ENCODE measurements around the gene CYP4V2. TPM values are rescaled to one million over a fixed set of nuclear protein-coding genes. Genes with fewer than 3 reads are reported as not detected.

CYP4V2 gene
- total and polyA plus RNA-seq, 2 experiments from 2014 or later = 1.5 to 3.1 TPM

DNA sequence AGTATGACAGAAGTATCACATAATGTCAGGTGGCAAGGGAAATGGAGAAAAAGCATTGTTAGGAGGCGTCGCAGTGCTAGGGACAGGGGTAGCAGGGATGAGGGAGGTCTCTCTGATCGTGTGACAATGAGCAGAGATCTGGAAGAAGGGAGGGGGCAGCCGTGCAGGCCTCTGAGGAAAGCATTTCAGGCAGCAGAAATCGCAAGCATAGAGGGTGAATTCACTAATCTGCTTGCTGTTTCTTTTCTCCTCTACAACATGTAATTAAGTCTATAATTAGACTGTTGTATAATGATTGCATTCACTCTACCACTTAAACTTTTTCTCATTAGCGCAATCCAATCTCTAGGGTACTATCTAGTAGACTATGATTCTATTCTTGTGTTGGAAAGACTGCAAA, 9.1 kb downstream of the CYP4V2 start (continued):
- TF ChIP-seq JUNB (IDR thresholded peaks at IDR 0.05; ENCODE audit: unreplicated experiment) = no peak

DNA sequence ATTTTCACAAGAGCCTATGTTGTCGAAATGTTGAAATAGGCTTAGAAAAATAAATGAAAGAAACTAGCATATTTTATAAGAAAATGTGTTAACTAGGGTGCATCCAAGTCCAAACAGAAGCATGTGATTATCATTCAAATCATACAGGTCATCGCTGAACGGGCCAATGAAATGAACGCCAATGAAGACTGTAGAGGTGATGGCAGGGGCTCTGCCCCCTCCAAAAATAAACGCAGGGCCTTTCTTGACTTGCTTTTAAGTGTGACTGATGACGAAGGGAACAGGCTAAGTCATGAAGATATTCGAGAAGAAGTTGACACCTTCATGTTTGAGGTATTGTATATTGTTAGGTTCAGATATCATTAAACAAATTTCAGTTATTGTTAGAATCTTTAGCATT, 9.6 kb downstream of the CYP4V2 start:
- peaks cover 3% of the 10 kb centered on the region for H3K27me3 Mint-ChIP-seq (ENCODE audit: insufficient read depth, low read depth, poor library complexity)
- peaks cover 8% of the 10 kb centered on the region; the same call in 2 of the 3 replicates for H3K36me3 Mint-ChIP-seq (ENCODE audit: low read depth)
- Histone ChIP-seq H3K36me3 (ENCODE audit: insufficient read depth) (no peaks in the 10 kb centered on the region), H2AFZ (no peak overlapping the region), H3K79me2 (replicated peaks; ENCODE audit: insufficient read depth) (no peaks in the 10 kb centered on the region), H3K27ac (ENCODE audit: low read depth) (no peak overlapping the region), H4K20me1 (replicated peaks; ENCODE audit: insufficient read depth) (no peaks in the 10 kb centered on the region), H3K9me2 (ENCODE audit: insufficient read depth) (no peaks in the 10 kb centered on the region), H3K4me1 (ENCODE audit: insufficient read depth) (peaks cover 10% of the 10 kb centered on the region; the same call in 1 of the 2 replicates), H3K27me3 (ENCODE audit: insufficient read depth) (no peaks in the 10 kb centered on the region), H3K4me3 (no peak overlapping the region), H3F3A (replicated peaks; ENCODE audit: low read depth) (peaks cover 18% of the 10 kb centered on the region; the same call in 1 of the 2 replicates), H3K4me2 (no peak overlapping the region)
- no peak overlapping the region for H3K27ac Mint-ChIP-seq
- DNase-seq (ENCODE audit: low spot score) (no peak), ATAC-seq (no peak)
- H3K9me3 Mint-ChIP-seq = no peaks in the 10 kb centered on the region
- TF ChIP-seq, protein P1, sequence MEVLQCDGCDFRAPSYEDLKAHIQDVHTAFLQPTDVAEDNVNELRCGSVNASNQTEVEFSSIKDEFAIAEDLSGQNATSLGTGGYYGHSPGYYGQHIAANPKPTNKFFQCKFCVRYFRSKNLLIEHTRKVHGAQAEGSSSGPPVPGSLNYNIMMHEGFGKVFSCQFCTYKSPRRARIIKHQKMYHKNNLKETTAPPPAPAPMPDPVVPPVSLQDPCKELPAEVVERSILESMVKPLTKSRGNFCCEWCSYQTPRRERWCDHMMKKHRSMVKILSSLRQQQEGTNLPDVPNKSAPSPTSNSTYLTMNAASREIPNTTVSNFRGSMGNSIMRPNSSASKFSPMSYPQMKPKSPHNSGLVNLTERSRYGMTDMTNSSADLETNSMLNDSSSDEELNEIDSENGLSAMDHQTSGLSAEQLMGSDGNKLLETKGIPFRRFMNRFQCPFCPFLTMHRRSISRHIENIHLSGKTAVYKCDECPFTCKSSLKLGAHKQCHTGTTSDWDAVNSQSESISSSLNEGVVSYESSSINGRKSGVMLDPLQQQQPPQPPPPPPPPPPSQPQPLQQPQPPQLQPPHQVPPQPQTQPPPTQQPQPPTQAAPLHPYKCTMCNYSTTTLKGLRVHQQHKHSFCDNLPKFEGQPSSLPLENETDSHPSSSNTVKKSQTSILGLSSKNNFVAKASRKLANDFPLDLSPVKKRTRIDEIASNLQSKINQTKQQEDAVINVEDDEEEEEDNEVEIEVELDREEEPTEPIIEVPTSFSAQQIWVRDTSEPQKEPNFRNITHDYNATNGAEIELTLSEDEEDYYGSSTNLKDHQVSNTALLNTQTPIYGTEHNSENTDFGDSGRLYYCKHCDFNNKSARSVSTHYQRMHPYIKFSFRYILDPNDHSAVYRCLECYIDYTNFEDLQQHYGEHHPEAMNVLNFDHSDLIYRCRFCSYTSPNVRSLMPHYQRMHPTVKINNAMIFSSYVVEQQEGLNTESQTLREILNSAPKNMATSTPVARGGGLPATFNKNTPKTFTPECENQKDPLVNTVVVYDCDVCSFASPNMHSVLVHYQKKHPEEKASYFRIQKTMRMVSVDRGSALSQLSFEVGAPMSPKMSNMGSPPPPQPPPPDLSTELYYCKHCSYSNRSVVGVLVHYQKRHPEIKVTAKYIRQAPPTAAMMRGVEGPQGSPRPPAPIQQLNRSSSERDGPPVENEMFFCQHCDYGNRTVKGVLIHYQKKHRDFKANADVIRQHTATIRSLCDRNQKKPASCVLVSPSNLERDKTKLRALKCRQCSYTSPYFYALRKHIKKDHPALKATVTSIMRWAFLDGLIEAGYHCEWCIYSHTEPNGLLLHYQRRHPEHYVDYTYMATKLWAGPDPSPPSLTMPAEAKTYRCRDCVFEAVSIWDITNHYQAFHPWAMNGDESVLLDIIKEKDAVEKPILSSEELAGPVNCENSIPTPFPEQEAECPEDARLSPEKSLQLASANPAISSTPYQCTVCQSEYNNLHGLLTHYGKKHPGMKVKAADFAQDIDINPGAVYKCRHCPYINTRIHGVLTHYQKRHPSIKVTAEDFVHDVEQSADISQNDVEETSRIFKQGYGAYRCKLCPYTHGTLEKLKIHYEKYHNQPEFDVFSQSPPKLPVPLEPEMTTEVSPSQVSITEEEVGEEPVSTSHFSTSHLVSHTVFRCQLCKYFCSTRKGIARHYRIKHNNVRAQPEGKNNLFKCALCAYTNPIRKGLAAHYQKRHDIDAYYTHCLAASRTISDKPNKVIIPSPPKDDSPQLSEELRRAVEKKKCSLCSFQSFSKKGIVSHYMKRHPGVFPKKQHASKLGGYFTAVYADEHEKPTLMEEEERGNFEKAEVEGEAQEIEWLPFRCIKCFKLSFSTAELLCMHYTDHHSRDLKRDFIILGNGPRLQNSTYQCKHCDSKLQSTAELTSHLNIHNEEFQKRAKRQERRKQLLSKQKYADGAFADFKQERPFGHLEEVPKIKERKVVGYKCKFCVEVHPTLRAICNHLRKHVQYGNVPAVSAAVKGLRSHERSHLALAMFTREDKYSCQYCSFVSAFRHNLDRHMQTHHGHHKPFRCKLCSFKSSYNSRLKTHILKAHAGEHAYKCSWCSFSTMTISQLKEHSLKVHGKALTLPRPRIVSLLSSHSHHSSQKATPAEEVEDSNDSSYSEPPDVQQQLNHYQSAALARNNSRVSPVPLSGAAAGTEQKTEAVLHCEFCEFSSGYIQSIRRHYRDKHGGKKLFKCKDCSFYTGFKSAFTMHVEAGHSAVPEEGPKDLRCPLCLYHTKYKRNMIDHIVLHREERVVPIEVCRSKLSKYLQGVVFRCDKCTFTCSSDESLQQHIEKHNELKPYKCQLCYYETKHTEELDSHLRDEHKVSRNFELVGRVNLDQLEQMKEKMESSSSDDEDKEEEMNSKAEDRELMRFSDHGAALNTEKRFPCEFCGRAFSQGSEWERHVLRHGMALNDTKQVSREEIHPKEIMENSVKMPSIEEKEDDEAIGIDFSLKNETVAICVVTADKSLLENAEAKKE (CRISPR knock-in tag; IDR thresholded peaks at IDR 0.05) = no peak
- no peak overlapping the region for H3K4me3 Mint-ChIP-seq
- peaks cover 21% of the 10 kb centered on the region for H3K4me1 Mint-ChIP-seq

DNA sequence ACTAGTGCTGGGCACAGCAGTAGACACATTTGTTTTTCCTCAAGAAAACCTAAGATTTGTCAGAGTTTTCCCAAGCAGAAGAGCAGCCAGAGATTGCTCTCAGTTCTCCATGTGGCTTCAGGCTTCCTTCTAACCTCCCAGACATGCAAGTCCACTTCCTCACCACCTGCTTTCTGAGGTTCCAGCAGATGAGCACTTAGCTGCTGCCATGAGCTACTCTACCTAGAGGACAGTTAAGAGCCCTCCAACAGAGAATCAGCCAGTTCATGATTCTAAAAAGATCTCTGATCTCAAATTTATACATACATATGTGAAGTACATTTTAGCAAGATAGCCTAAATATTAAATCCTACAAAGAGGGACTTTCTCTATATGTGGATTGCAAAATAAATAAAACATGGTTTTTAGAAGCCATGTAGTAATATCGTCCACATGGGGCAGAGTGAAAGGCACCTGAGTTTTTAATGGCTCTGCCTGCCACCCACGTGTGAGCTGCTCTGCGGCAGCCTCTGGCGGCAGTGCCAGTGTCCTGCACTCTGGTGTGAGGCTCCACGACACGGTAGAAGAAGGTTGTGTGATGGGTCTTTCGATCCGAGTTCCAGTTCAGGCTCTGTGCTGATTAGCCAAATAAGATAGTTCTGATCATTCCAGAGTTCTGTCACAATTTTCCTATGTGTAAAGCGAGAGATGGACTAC, 10.3 kb downstream of the CYP4V2 start:
- Mint-ChIP-seq H3K27ac (no peak overlapping the region), H3K36me3 (ENCODE audit: low read depth) (peaks cover 14% of the 10 kb centered on the region; the same call in 2 of the 3 replicates), H3K9me3 (no peaks in the 10 kb centered on the region), H3K4me1 (peaks cover 21% of the 10 kb centered on the region), H3K4me3 (no peak overlapping the region), H3K27me3 (ENCODE audit: insufficient read depth, low read depth, poor library complexity) (peaks cover 3% of the 10 kb centered on the region)
- no peaks in the 10 kb centered on the region for H3K27me3 ChIP-seq (ENCODE audit: insufficient read depth)
- no peaks in the 10 kb centered on the region for H3K36me3 ChIP-seq (ENCODE audit: insufficient read depth)
- no peak overlapping the region for H3K4me3 ChIP-seq
- H2AFZ ChIP-seq = no peak overlapping the region
- ATAC-seq (peak; percentile 92), DNase-seq (ENCODE audit: low spot score) (peak; percentile 76)
- H3K4me1 ChIP-seq (ENCODE audit: insufficient read depth) = peaks cover 10% of the 10 kb centered on the region; the same call in 1 of the 2 replicates
- H4K20me1 ChIP-seq (replicated peaks; ENCODE audit: insufficient read depth) = no peaks in the 10 kb centered on the region
- no peaks in the 10 kb centered on the region for H3K79me2 ChIP-seq (replicated peaks; ENCODE audit: insufficient read depth)
- H3K9me2 ChIP-seq (ENCODE audit: insufficient read depth) = no peaks in the 10 kb centered on the region
- H3K27ac ChIP-seq (ENCODE audit: low read depth) = no peak overlapping the region; the same call in 1 of the 2 replicates
- H3K4me2 ChIP-seq = no peak overlapping the region
- H3F3A ChIP-seq (replicated peaks; ENCODE audit: low read depth) = peaks cover 18% of the 10 kb centered on the region; the same call in 1 of the 2 replicates
- TF ChIP-seq, protein P2, sequence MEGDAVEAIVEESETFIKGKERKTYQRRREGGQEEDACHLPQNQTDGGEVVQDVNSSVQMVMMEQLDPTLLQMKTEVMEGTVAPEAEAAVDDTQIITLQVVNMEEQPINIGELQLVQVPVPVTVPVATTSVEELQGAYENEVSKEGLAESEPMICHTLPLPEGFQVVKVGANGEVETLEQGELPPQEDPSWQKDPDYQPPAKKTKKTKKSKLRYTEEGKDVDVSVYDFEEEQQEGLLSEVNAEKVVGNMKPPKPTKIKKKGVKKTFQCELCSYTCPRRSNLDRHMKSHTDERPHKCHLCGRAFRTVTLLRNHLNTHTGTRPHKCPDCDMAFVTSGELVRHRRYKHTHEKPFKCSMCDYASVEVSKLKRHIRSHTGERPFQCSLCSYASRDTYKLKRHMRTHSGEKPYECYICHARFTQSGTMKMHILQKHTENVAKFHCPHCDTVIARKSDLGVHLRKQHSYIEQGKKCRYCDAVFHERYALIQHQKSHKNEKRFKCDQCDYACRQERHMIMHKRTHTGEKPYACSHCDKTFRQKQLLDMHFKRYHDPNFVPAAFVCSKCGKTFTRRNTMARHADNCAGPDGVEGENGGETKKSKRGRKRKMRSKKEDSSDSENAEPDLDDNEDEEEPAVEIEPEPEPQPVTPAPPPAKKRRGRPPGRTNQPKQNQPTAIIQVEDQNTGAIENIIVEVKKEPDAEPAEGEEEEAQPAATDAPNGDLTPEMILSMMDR (conservative IDR thresholded peaks at IDR 0.05; ENCODE audit: low read depth in 2 of 2) = peak; percentile 77 to 80
- peak; percentile 52; the same call in 1 of the 2 replicates for TF ChIP-seq CREB1 (CRISPR knock-in tag; IDR thresholded peaks at IDR 0.05; ENCODE audit: low read depth)
